HepG2 (cell line): ENCODE data around the gene EFS. TPM values are rescaled to one million over a fixed set of nuclear protein-coding genes. Genes with fewer than 3 reads are reported as not detected.

ENCODE experiments used
- AKNA ChIP-seq: sonication (generic); formaldehyde crosslinking; IDR thresholded peaks from 2 replicates; pipeline ENCODE4 v1.4.0; 2020; ENCODE audit warnings: missing genetic modification reagents, borderline replicate concordance
- CBX2 ChIP-seq, 2 experiments: fragments of 200-600 bp in 1 of 2; sonication (generic); formaldehyde crosslinking in 1 of 2; IDR thresholded peaks; 2 replicates each; pipeline versions ENCODE4 v1.7.0 to v1.8.1; 2018 to 2022; ENCODE audit warnings: low read depth in 2 of 2, low read length in 1 of 2, mild to moderate bottlenecking in 1 of 2, missing genetic modification reagents in 1 of 2
- E2F2 ChIP-seq: sonication (generic); formaldehyde crosslinking; IDR thresholded peaks from 2 replicates; pipeline ENCODE4 v1.4.0; 2020; ENCODE audit warnings: missing genetic modification reagents, borderline replicate concordance
- GRHL1 ChIP-seq: sonication (generic); formaldehyde crosslinking; conservative IDR thresholded peaks from 2 replicates; pipeline ENCODE4 v1.8.0; 2022; ENCODE audit warnings: missing genetic modification reagents
- GTF2F1 ChIP-seq: fragments of 150-350 bp; IDR thresholded peaks from 2 replicates; pipeline ENCODE4 v1.6.1; 2014; ENCODE audit warnings: low read length
- KMT2B ChIP-seq: IDR thresholded peaks from 2 replicates; pipeline ENCODE4 v1.6.1; 2016; ENCODE audit warnings: missing genetic modification reagents, missing compliant biosample characterization
- NR0B2 ChIP-seq: sonication (generic); formaldehyde crosslinking; IDR thresholded peaks from 2 replicates; pipeline ENCODE4 v1.4.0; 2020; ENCODE audit warnings: mild to moderate bottlenecking, missing genetic modification reagents
- RELA ChIP-seq: sonication (generic); formaldehyde crosslinking; IDR thresholded peaks from 2 replicates; pipeline ENCODE4 v1.4.0; 2020; ENCODE audit warnings: missing genetic modification reagents
- RXRA ChIP-seq: sonication (generic); formaldehyde crosslinking; IDR thresholded peaks from 2 replicates; pipeline ENCODE4 v1.5.1; 2020; ENCODE audit warnings: missing genetic modification reagents
- SATB2 ChIP-seq: sonication (generic); formaldehyde crosslinking; IDR thresholded peaks from 2 replicates; pipeline ENCODE4 v1.5.0; 2020; ENCODE audit warnings: missing genetic modification reagents
- SMAD1 ChIP-seq: sonication (generic); formaldehyde crosslinking; IDR thresholded peaks from 2 replicates; pipeline ENCODE4 v1.4.0; 2020; ENCODE audit warnings: missing genetic modification reagents, low read depth, mild to moderate bottlenecking, borderline replicate concordance
- SOX5 ChIP-seq: IDR thresholded peaks from 2 replicates; pipeline ENCODE4 v1.6.1; 2016; ENCODE audit warnings: borderline replicate concordance
- TCF7 ChIP-seq: sonication (generic); IDR thresholded peaks from 2 replicates; pipeline ENCODE4 v1.6.1; 2016; ENCODE audit warnings: antibody characterized with exemption, low read depth
- TCF7L2 ChIP-seq: IDR thresholded peaks from 2 replicates; pipeline ENCODE4 v1.6.1; 2011; ENCODE audit warnings: mild to moderate bottlenecking, low read depth, low read length, moderate library complexity
- TGIF2 ChIP-seq: IDR thresholded peaks from 2 replicates; pipeline ENCODE4 v1.6.1; 2016; ENCODE audit warnings: control low read depth, missing compliant biosample characterization
- ZBTB44 ChIP-seq: sonication (generic); formaldehyde crosslinking; IDR thresholded peaks from 2 replicates; pipeline ENCODE4 v1.4.0; 2020; ENCODE audit warnings: missing genetic modification reagents
- ZNF138 ChIP-seq: sonication (generic); formaldehyde crosslinking; IDR thresholded peaks from 2 replicates; pipeline ENCODE4 v1.5.0; 2020; ENCODE audit warnings: mild to moderate bottlenecking, low read depth, missing genetic modification reagents
- ZNF792 ChIP-seq: IDR thresholded peaks from 2 replicates; pipeline ENCODE4 v1.6.1; 2016
- polyA plus RNA-seq, 8 experiments: library from polyadenylated mRNA; depleted of rRNA in 3 of 8; stranded (reverse) in 7 of 8; unstranded in 1 of 8; fragments of >200 nt; fragmentation: Illumina TruSeq in 4 of 8; extraction: Trizol in 4 of 8; gene quantifications; 2 replicates each; pipeline versions ENCODE4 v1.2.1 to v1.2.3, GENCODE V29; 2011 to 2016; ENCODE audit warnings: low read depth in 4 of 8, missing spikeins in 1 of 8, mixed read lengths in 1 of 8; ENCODE audit not compliant: insufficient read depth in 1 of 8
- total RNA-seq, 5 experiments: library from RNA; depleted of rRNA; stranded (reverse); fragments of >200 nt; fragmentation: Illumina TruSeq; extraction: Trizol; gene quantifications; 2 replicates each; pipeline ENCODE4 v1.2.3, GENCODE V29; 2016; ENCODE audit warnings: low read depth in 1 of 5

EFS gene
- total and polyA plus RNA-seq, 2 of the 13 experiments (the other 11 are each of a cell fraction or from before 2014, with no cell fraction given), result not detected

GRCh38 chr14:23322568-23323517 is 42.1 kb downstream of the EFS start (continued):
- TF ChIP-seq GTF2F1 (no peak), TCF7 (no peak), RELA (CRISPR knock-in tag) (no peak), KMT2B (no peak), RXRA (no peak), ZBTB44 (CRISPR knock-in tag) (no peak), ZNF138 (CRISPR knock-in tag) (no peak), TGIF2 (CRISPR knock-in tag) (no peak), SMAD1 (CRISPR knock-in tag) (no peak), CBX2 (IDR thresholded peaks at IDR 0.05; ENCODE audit: low read depth, low read length) (no peak), CBX2 (CRISPR knock-in tag; IDR thresholded peaks at IDR 0.05; ENCODE audit: low read depth) (no peak), ZNF792 (no peak; the same call in 1 of the 2 replicates), E2F2 (CRISPR knock-in tag) (no peak), SATB2 (CRISPR knock-in tag) (no peak), NR0B2 (CRISPR knock-in tag) (no peak), AKNA (CRISPR knock-in tag) (no peak), GRHL1 (CRISPR knock-in tag) (no peak), TCF7L2 (no peak), SOX5 (CRISPR knock-in tag) (no peak)
